CD4-positive, alpha-beta T cell (primary cell): Measurements from ENCODE around the gene SIL1. TPM values are rescaled to one million over a fixed set of nuclear protein-coding genes. Genes with fewer than 3 reads are reported as not detected.
"Not testable (repeated sequence)": the region's sequence is repeated elsewhere in the genome, so short reads cannot be mapped to it uniquely, and the experiment has no call there.

Source experiments
- ATAC-seq: fragments of 200-7000 bp; cut with Tn5 transposase; one replicate; pipeline ENCODE4 v1.10.0; 2022; ENCODE audit warnings: mild to moderate bottlenecking; ENCODE audit not compliant: poor library complexity
- CTCF ChIA-PET: fragments of 350-600 bp; sonication (Branson Sonifier 250); formaldehyde crosslinking; loops from one replicate; lab custom pipeline; 2021; ENCODE audit warnings: antibody characterized with exemption, inconsistent platforms; lab: Charles Lee
- POLR2A ChIA-PET: fragments of 350-600 bp; sonication (Branson Sonifier 250); formaldehyde crosslinking; loops from one replicate; lab custom pipeline; 2021; ENCODE audit warnings: antibody characterized with exemption, inconsistent platforms; lab: Charles Lee
- DNase-seq, 14 experiments: peaks; one replicate each; pipeline ENCODE4 v3.0.0-alpha.2; 2013 to 2020; ENCODE audit warnings: mixed read lengths in 2 of 14
- H3K27ac ChIP-seq, 2 donors: one replicate each; pipeline versions ENCODE4 v1.5.1 to v1.7.0; 2013; ENCODE audit warnings: low read length in 2 of 2, low read depth in 1 of 2, mild to moderate bottlenecking in 1 of 2
- H3K27me3 ChIP-seq, 2 experiments: 1 replicate in 1 of 2; 2 replicates in 1 of 2; pipeline versions ENCODE4 v1.6.1 to v1.7.0; 2013; ENCODE audit warnings: low read length in 2 of 2, control low read depth in 1 of 2, mild to moderate bottlenecking in 1 of 2, moderate library complexity in 1 of 2; ENCODE audit not compliant: insufficient read depth in 2 of 2, control insufficient read depth in 1 of 2
- H3K36me3 ChIP-seq: one replicate; pipeline ENCODE4 v1.6.1; 2013; ENCODE audit warnings: low read length, control low read depth; ENCODE audit not compliant: insufficient read depth
- H3K4me1 ChIP-seq: one replicate; pipeline ENCODE4 v1.6.1; 2013; ENCODE audit warnings: low read length, control low read depth; ENCODE audit not compliant: insufficient read depth
- H3K4me3 ChIP-seq: one replicate; pipeline ENCODE4 v1.5.1; 2013; ENCODE audit warnings: mild to moderate bottlenecking, low read length, moderate library complexity
- H3K9me3 ChIP-seq, 2 experiments: 1 replicate in 1 of 2; 2 replicates in 1 of 2; pipeline versions ENCODE4 v1.6.1 to v1.7.0; 2013; ENCODE audit warnings: low read length in 2 of 2, mild to moderate bottlenecking in 2 of 2, control low read depth in 1 of 2, moderate library complexity in 1 of 2; ENCODE audit not compliant: control insufficient read depth in 1 of 2, insufficient read depth in 1 of 2
- H3K27ac Mint-ChIP-seq: one replicate; pipeline ENCODE4 v1.8.0; 2020; ENCODE audit warnings: mixed read lengths
- H3K27me3 Mint-ChIP-seq: one replicate; pipeline ENCODE4 v1.8.0; 2021; ENCODE audit warnings: mixed read lengths
- H3K36me3 Mint-ChIP-seq: one replicate; pipeline ENCODE4 v1.8.0; 2021; ENCODE audit warnings: low read depth, mixed read lengths
- H3K4me1 Mint-ChIP-seq: one replicate; pipeline ENCODE4 v1.8.0; 2021; ENCODE audit warnings: low read depth, mixed read lengths
- H3K4me3 Mint-ChIP-seq: one replicate; pipeline ENCODE4 v1.8.0; 2020; ENCODE audit warnings: mild to moderate bottlenecking, mixed read lengths
- H3K9me3 Mint-ChIP-seq: one replicate; pipeline ENCODE4 v1.8.0; 2020; ENCODE audit warnings: mixed read lengths
- CTCF ChIP-seq: fragments of 200-600 bp; IDR thresholded peaks from one replicate; pipeline ENCODE4 v1.8.0; 2022; ENCODE audit warnings: antibody characterized with exemption, mild to moderate bottlenecking
- intact Hi-C, 2 experiments: fragments of 100-400 bp; cut with DNase I in 1 of 2; cut with micrococcal nuclease in 1 of 2; formaldehyde crosslinking; loops; one replicate each; pipeline versions ENCODE4 v1.15.1 to v1.9.0; 2023 to 2025; cut with DNase I, micrococcal nuclease
- total RNA-seq, 174 experiments: library from RNA in 2 of 174; stranded (reverse) in 2 of 174; gene quantifications; one replicate each; pipeline ENCODE4 v1.2.3 and lab custom pipeline; 2021 to 2026

SIL1 gene
- total RNA-seq, 2 experiments from 2014 or later, result 5.6 to 9.2 TPM

DNA sequence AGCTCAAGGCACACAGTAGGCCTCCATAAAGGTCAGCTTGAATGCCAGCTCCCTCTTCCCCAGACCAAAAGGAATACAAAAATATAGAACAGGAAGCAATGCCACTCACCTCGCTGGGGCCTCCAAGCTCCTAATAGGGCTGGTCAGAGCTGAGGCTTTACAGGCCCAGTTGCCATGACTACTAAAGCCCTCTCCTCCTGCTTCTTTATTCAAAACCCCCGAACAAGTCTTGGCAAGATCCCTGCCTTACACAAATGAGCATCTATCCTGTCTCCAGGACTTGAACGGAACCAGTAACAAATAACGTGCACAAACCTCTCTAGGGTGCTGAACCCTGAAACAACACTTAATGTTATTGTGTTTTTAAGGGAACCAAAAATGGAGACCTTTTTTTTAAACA lies 136.3 kb downstream of the SIL1 start:
- no peak overlapping the region for H3K4me3 Mint-ChIP-seq
- no peaks in the 10 kb centered on the region for H3K36me3 ChIP-seq
- no peak for TF ChIP-seq CTCF
- ChIA-PET CTCF (no interaction called here), POLR2A (no interaction called here)
- H3K27me3 Mint-ChIP-seq, result no peaks in the 10 kb centered on the region
- no peak overlapping the region for H3K27ac Mint-ChIP-seq
- H3K4me3 ChIP-seq, result no peak overlapping the region
- H3K4me1 Mint-ChIP-seq, result no peaks in the 10 kb centered on the region
- H3K9me3 ChIP-seq, result no peaks in the 10 kb centered on the region
- DNase-seq (no peak), ATAC-seq (no peak)
- no peak overlapping the region for H3K27ac ChIP-seq
- intact Hi-C loops, result no loop called here
- H3K36me3 Mint-ChIP-seq, result no peaks in the 10 kb centered on the region
- no peaks in the 10 kb centered on the region for H3K9me3 Mint-ChIP-seq
- no peaks in the 10 kb centered on the region for H3K4me1 ChIP-seq
- H3K27me3 ChIP-seq, result no peaks in the 10 kb centered on the region

DNA sequence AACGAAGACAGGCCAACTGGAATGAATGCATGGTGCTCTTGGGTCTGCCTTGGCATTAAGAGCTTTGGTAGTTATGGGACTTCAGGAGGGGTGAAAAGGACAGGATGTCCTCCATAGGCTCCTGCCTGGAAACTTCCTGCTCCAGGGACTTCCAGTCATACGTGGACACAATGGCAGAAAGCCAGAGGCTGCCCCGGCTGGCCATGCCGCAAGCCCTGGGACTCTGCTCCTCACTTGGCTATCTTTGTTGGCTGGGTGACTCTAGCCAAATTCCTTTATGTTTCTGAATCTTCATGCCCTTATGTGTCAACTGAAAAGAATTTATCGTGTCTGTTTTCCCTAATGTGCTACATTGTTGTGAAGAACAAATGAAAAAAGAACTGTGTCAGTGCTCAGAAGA lies 136.9 kb downstream of the SIL1 start:
- Histone ChIP-seq H3K9me3 (no peaks in the 10 kb centered on the region), H3K4me1 (no peaks in the 10 kb centered on the region), H3K27me3 (no peaks in the 10 kb centered on the region), H3K36me3 (no peaks in the 10 kb centered on the region), H3K4me3 (no peak overlapping the region), H3K27ac (no peak overlapping the region)
- H3K4me3 Mint-ChIP-seq, result no peak overlapping the region
- H3K4me1 Mint-ChIP-seq, result no peaks in the 10 kb centered on the region
- no peaks in the 10 kb centered on the region for H3K27me3 Mint-ChIP-seq
- TF ChIP-seq CTCF, result no peak
- ChIA-PET POLR2A (no interaction called here), CTCF (no interaction called here)
- no peak for ATAC-seq
- H3K9me3 Mint-ChIP-seq, result no peaks in the 10 kb centered on the region
- no peak overlapping the region for H3K27ac Mint-ChIP-seq
- H3K36me3 Mint-ChIP-seq, result no peaks in the 10 kb centered on the region
- DNase-seq, result no peak
- intact Hi-C loops, result no loop called here

- H3K4me3 ChIP-seq, result no peak overlapping the region
- ChIA-PET CTCF (no interaction called here), POLR2A (no interaction called here)
- no peak for DNase-seq
- H3K9me3 ChIP-seq, result no peaks in the 10 kb centered on the region
- intact Hi-C loops, result no loop called here
- no peak overlapping the region for H3K4me3 Mint-ChIP-seq
- H3K4me1 Mint-ChIP-seq, result no peaks in the 10 kb centered on the region
- no peaks in the 10 kb centered on the region for H3K36me3 ChIP-seq
- H3K9me3 Mint-ChIP-seq, result no peaks in the 10 kb centered on the region
- no peak overlapping the region for H3K27ac Mint-ChIP-seq
- no peak overlapping the region for H3K27ac ChIP-seq
- no peak for TF ChIP-seq CTCF
- ATAC-seq, result no peak
- H3K27me3 ChIP-seq, result no peaks in the 10 kb centered on the region
- no peaks in the 10 kb centered on the region for H3K27me3 Mint-ChIP-seq
- no peaks in the 10 kb centered on the region for H3K4me1 ChIP-seq
- no peaks in the 10 kb centered on the region for H3K36me3 Mint-ChIP-seq
Observed at GRCh38 chr5:139058121-139058520, 140.0 kb downstream of the SIL1 start.

- H3K4me1 Mint-ChIP-seq, DNase-seq, H3K9me3 ChIP-seq, H3K4me3 ChIP-seq, CTCF ChIA-PET, POLR2A ChIA-PET, H3K4me3 Mint-ChIP-seq, H3K4me1 ChIP-seq, H3K27ac Mint-ChIP-seq, H3K27me3 ChIP-seq, H3K36me3 Mint-ChIP-seq, ATAC-seq, H3K27me3 Mint-ChIP-seq, H3K9me3 Mint-ChIP-seq, H3K27ac ChIP-seq, H3K36me3 ChIP-seq, intact Hi-C loops: not testable (repeated sequence)
Observed at GRCh38 chr5:139057045-139057939, 140.9 kb downstream of the SIL1 start.
